HepG2 (cell line): Measurements from ENCODE around the gene TMEM258. TPM values are rescaled to one million over a fixed set of nuclear protein-coding genes. Genes with fewer than 3 reads are reported as not detected.

ENCODE experiments used
- ATAC-seq: fragments of 200-7000 bp; cut with Tn5 transposase; 3 replicates; pipeline ENCODE4 v1.9.1; 2020; ENCODE audit warnings: mild to moderate bottlenecking, moderate library complexity
- BruUV-seq: library from RNA; stranded (reverse); fragments of 400-500 nt; replicated peaks from 2 replicates; lab custom pipeline; 2021; lab: Mats Ljungman, UMichigan
- CTCF ChIA-PET: fragments of 300-600 bp; formaldehyde crosslinking; extraction: SDS; loops from one replicate; lab custom pipeline; 2021; ENCODE audit warnings: low total read pairs, inconsistent platforms, low intra/inter-chr PET ratio; lab: Yijun Ruan, JAX
- POLR2A ChIA-PET: fragments of 350-600 bp; sonication (Branson Sonifier 250); formaldehyde crosslinking; loops from one replicate; lab custom pipeline; 2020; ENCODE audit warnings: antibody characterized with exemption, inconsistent platforms; lab: Yijun Ruan, JAX
- DNase-seq: peaks from one replicate; pipeline ENCODE4 v3.0.0-alpha.2; 2015; ENCODE audit warnings: low spot score
- FAIRE-seq: peaks from 3 replicates; lab custom pipeline; 2011; peaks lifted over from hg19 to GRCh38; lab: Jason Lieb, UNC
- H2AFZ ChIP-seq: one replicate; pipeline ENCODE4 v1.6.1; 2011; ENCODE audit warnings: low read length, inconsistent platforms
- H3K27ac ChIP-seq: fragments of 300-600 bp; 3 replicates; pipeline ENCODE4 v1.8.0; 2011; ENCODE audit warnings: mixed run types, mild to moderate bottlenecking, mixed read lengths, low read length, inconsistent platforms; ENCODE audit not compliant: insufficient read depth; ENCODE audit errors: extremely low read length
- H3K27me3 ChIP-seq, 2 experiments: fragments of 200-600 bp in 1 of 2; 2 replicates in 1 of 2; 3 replicates in 1 of 2; pipeline versions ENCODE4 v1.6.0 to v1.8.0; 2011; ENCODE audit warnings: low read length in 2 of 2, mild to moderate bottlenecking in 2 of 2, moderate library complexity in 2 of 2, inconsistent platforms in 1 of 2; ENCODE audit not compliant: insufficient read depth in 2 of 2, control insufficient read depth in 1 of 2
- H3K36me3 ChIP-seq, 2 experiments: fragments of 200-600 bp in 1 of 2; replicated peaks in 1 of 2; 2 replicates in 1 of 2; 3 replicates in 1 of 2; pipeline versions ENCODE4 v1.5.1 to v1.8.0; 2011; ENCODE audit warnings: low read length in 2 of 2, inconsistent platforms in 1 of 2; ENCODE audit not compliant: insufficient read depth in 2 of 2, control insufficient read depth in 1 of 2
- H3K4me1 ChIP-seq: 2 replicates; pipeline ENCODE4 v1.5.1; 2012; ENCODE audit warnings: low read length, inconsistent platforms; ENCODE audit not compliant: insufficient read depth
- H3K4me2 ChIP-seq: 2 replicates; pipeline ENCODE4 v1.6.0; 2011; ENCODE audit warnings: low read depth, low read length, inconsistent platforms
- H3K4me3 ChIP-seq, 3 experiments: fragments of 200-600 bp in 1 of 3; sonication (generic), shearing (Covaris generic) in 1 of 3; replicated peaks in 1 of 3; 2 replicates each; pipeline ENCODE4 v1.5.1; 2011 to 2016; ENCODE audit warnings: low read length in 3 of 3, inconsistent platforms in 2 of 3, low read depth in 2 of 3, mild to moderate bottlenecking in 2 of 3, control low read depth in 1 of 3, mixed read lengths in 1 of 3; ENCODE audit not compliant: insufficient read depth in 1 of 3
- H3K79me2 ChIP-seq: one replicate; pipeline ENCODE4 v1.6.1; 2011; ENCODE audit warnings: low read length, inconsistent platforms; ENCODE audit not compliant: insufficient read depth
- H3K9ac ChIP-seq: 2 replicates; pipeline ENCODE4 v1.6.0; 2011; ENCODE audit warnings: mild to moderate bottlenecking, low read depth, low read length, inconsistent platforms; ENCODE audit not compliant: insufficient read depth
- H3K9me3 ChIP-seq: 2 replicates; pipeline ENCODE4 v1.5.1; 2012; ENCODE audit warnings: mild to moderate bottlenecking, low read length
- H4K20me1 ChIP-seq: 2 replicates; pipeline ENCODE4 v1.6.0; 2011; ENCODE audit warnings: inconsistent platforms, mild to moderate bottlenecking, low read length, moderate library complexity; ENCODE audit not compliant: insufficient read depth
- DR1 ChIP-seq: sonication (generic); formaldehyde crosslinking; IDR thresholded peaks from 2 replicates; pipeline ENCODE4 v1.8.0; 2021; ENCODE audit warnings: mild to moderate bottlenecking, missing genetic modification reagents, inconsistent platforms
- EEA1 ChIP-seq: sonication (generic); formaldehyde crosslinking; IDR thresholded peaks from 2 replicates; pipeline ENCODE4 v1.5.1; 2020; ENCODE audit warnings: mild to moderate bottlenecking, missing genetic modification reagents, borderline replicate concordance
- HOXA3 ChIP-seq: sonication (generic); formaldehyde crosslinking; IDR thresholded peaks from 2 replicates; pipeline ENCODE4 v1.5.0; 2020; ENCODE audit warnings: missing genetic modification reagents
- KDM2A ChIP-seq: sonication (generic); formaldehyde crosslinking; IDR thresholded peaks from 2 replicates; pipeline ENCODE4 v1.4.0; 2020; ENCODE audit warnings: low read depth, missing genetic modification reagents, borderline replicate concordance
- MBD4 ChIP-seq: IDR thresholded peaks from 2 replicates; pipeline ENCODE4 v1.6.1; 2012; ENCODE audit warnings: low read length, inconsistent platforms, borderline replicate concordance
- MED13 ChIP-seq: sonication (generic); formaldehyde crosslinking; IDR thresholded peaks from 2 replicates; pipeline ENCODE4 v1.5.0; 2020; ENCODE audit warnings: missing genetic modification reagents
- MIER2 ChIP-seq: IDR thresholded peaks from 2 replicates; pipeline ENCODE4 v1.6.1; 2016; ENCODE audit warnings: missing biosample characterization, missing genetic modification reagents
- NCOA5 ChIP-seq: sonication (generic); formaldehyde crosslinking; IDR thresholded peaks from 2 replicates; pipeline ENCODE4 v1.4.0; 2020; ENCODE audit warnings: missing genetic modification reagents
- NFE2 ChIP-seq: sonication (generic); formaldehyde crosslinking; IDR thresholded peaks from 2 replicates; pipeline ENCODE4 v1.4.0; 2020; ENCODE audit warnings: missing genetic modification reagents
- STAT5B ChIP-seq: sonication (generic); formaldehyde crosslinking; IDR thresholded peaks from 2 replicates; pipeline ENCODE4 v1.4.0; 2020; ENCODE audit warnings: missing genetic modification reagents
- ZNF160 ChIP-seq: sonication (generic); formaldehyde crosslinking; IDR thresholded peaks from 2 replicates; pipeline ENCODE4 v1.8.0; 2022; ENCODE audit warnings: mild to moderate bottlenecking, inconsistent platforms, missing genetic modification reagents
- ZNF34 ChIP-seq: sonication (generic); formaldehyde crosslinking; IDR thresholded peaks from 2 replicates; pipeline ENCODE4 v1.4.0; 2020; ENCODE audit warnings: mild to moderate bottlenecking, missing genetic modification reagents, borderline replicate concordance
- ZNF441 ChIP-seq: sonication (generic); formaldehyde crosslinking; IDR thresholded peaks from 2 replicates; pipeline ENCODE4 v1.7.0; 2021; ENCODE audit warnings: missing genetic modification reagents, borderline replicate concordance
- ZNF530 ChIP-seq: sonication (generic); formaldehyde crosslinking; IDR thresholded peaks from 2 replicates; pipeline ENCODE4 v1.5.0; 2020; ENCODE audit warnings: low read depth, mild to moderate bottlenecking, missing genetic modification reagents
- ZNF776 ChIP-seq: sonication (generic); formaldehyde crosslinking; IDR thresholded peaks from 2 replicates; pipeline ENCODE4 v1.4.0; 2020; ENCODE audit warnings: mild to moderate bottlenecking, missing genetic modification reagents
- WGBS: methylation state at CpG from one replicate; pipeline ENCODE4 v1.1.6; 2017; ENCODE audit warnings: low lambda C conversion rate; 5-methylcytosine and 5-hydroxymethylcytosine counted together
- in situ Hi-C: cut with HindIII; loops from 2 replicates; pipeline ENCODE4 v1.10.0; 2017; ENCODE audit warnings: low pct_unique_long_range_greater_than_20kb; ENCODE audit not compliant: extremely low pct_ligation_motif_present
- intact Hi-C: fragments of 100-400 bp; cut with micrococcal nuclease; formaldehyde crosslinking; loops from one replicate; pipeline ENCODE4 v1.10.0; 2022; ENCODE audit not compliant: unreplicated experiment
- polyA plus RNA-seq, 8 experiments: library from polyadenylated mRNA; depleted of rRNA in 3 of 8; stranded (reverse) in 7 of 8; unstranded in 1 of 8; fragments of >200 nt; fragmentation: Illumina TruSeq in 4 of 8; extraction: Trizol in 4 of 8; gene quantifications; 2 replicates each; pipeline versions ENCODE4 v1.2.1 to v1.2.3, GENCODE V29; 2011 to 2016; ENCODE audit warnings: low read depth in 4 of 8, missing spikeins in 1 of 8, mixed read lengths in 1 of 8; ENCODE audit not compliant: insufficient read depth in 1 of 8
- total RNA-seq, 5 experiments: library from RNA; depleted of rRNA; stranded (reverse); fragments of >200 nt; fragmentation: Illumina TruSeq; extraction: Trizol; gene quantifications; 2 replicates each; pipeline ENCODE4 v1.2.3, GENCODE V29; 2016; ENCODE audit warnings: low read depth in 1 of 5
- TF ChIP-seq, protein P1 (sequence below), 2 experiments: sonication (generic) in 1 of 2; formaldehyde crosslinking in 1 of 2; IDR thresholded peaks; 2 replicates each; pipeline versions ENCODE4 v1.4.0 to v1.6.1; 2016 to 2020; ENCODE audit warnings: borderline replicate concordance in 1 of 2, low read depth in 1 of 2, mild to moderate bottlenecking in 1 of 2, missing genetic modification reagents in 1 of 2
- TF ChIP-seq, protein P2 (sequence below): sonication (generic); formaldehyde crosslinking; IDR thresholded peaks from 2 replicates; pipeline ENCODE4 v1.5.0; 2020; ENCODE audit warnings: mild to moderate bottlenecking, missing genetic modification reagents

Gene TMEM258
- total and polyA plus RNA-seq, 2 of the 13 experiments (the other 11 are each of a cell fraction or from before 2014, with no cell fraction given), result 175 to 424 TPM

DNA sequence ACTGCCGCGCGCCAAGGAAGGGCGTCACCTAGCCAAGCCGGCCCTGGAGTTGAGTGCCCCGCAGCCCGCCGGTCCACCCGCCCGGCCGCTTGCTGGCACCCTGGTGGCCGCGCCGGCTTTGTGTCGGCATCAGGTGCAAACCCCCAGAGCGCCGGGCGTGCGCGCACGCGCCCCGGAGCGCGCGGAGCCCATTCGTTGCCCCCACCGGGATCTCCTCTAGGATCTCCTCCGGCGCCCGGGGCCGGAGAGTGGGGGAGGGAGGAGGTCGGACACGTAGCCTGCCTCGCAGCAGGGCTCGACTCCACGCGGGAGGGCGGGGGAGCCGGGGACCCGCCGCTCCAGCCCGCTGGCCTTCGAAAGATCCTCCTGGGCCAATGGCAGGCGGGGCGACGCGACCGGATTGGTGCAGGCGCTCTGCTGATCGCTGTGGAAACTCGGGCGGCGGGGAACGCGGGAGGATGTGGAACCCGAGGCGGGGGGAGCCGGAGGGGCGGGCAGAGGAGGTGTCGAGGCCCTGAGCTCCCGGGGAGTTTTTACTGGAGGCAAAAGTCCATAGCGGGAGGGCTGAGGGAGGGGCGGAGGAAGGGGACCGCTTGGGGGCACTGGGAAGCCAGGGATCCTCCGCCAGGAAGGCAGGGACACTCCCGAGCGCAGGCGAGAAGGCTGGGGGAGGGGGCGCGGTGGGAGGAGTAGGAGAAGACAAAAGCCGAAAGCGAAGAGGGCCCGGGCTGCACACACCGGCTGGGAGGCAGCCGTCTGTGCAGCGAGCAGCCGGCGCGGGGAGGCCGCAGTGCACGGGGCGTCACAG, 35.4 kb upstream of the TMEM258 start, which contains the start of gene FADS2:
TSS of gene FADS2 (plus strand) at position 730 of the 808 bp plus-strand sequence. CDS start 91 bp downstream, outside the sequence.
- DNase-seq, result peak; percentile 55
- FAIRE-seq, result no peak
- POLR2A ChIA-PET, result interaction anchor here (1.9 to 2.8 kb wide), 2 partner anchors 11 to 35 kb away, joined by 6 to 49 read pairs; partner anchors contain the start of genes FADS1, FEN1 and TMEM258
- ATAC-seq, result peak; percentile 79
- WGBS, result 22% methylated on average over 31 of the region's 83 CpGs
- no peak within 1 kb of the TSS for H2AFZ ChIP-seq
- H3K9ac ChIP-seq, result peak within 1 kb of the TSS; percentile 78
- peak within 1 kb of the TSS; percentile 62 to 91 (median 82) for H3K4me3 ChIP-seq
- intact Hi-C loops (no loop called here), in situ Hi-C loops (no loop called here)
- peak within 1 kb of the TSS; percentile 74 for H3K27ac ChIP-seq
- H3K79me2 ChIP-seq, result peaks cover 33% of the 10 kb centered on the region
- H3K4me2 ChIP-seq, result peak within 1 kb of the TSS; percentile 86
- CTCF ChIA-PET, result interaction anchor here (1.8 kb wide), 1 partner anchor 31 kb away, joined by 7 read pairs; no protein-coding TSS in a partner anchor
- no TSS peak for BruUV-seq
- H3K27me3 ChIP-seq, result no peaks in the 10 kb centered on the region
- peaks cover 41% of the 10 kb centered on the region for H3K4me1 ChIP-seq
- H3K9me3 ChIP-seq, result no peaks in the 10 kb centered on the region
- H4K20me1 ChIP-seq, result no peaks in the 10 kb centered on the region
- H3K36me3 ChIP-seq, result no peaks in the 10 kb centered on the region
- TF ChIP-seq, protein P1, sequence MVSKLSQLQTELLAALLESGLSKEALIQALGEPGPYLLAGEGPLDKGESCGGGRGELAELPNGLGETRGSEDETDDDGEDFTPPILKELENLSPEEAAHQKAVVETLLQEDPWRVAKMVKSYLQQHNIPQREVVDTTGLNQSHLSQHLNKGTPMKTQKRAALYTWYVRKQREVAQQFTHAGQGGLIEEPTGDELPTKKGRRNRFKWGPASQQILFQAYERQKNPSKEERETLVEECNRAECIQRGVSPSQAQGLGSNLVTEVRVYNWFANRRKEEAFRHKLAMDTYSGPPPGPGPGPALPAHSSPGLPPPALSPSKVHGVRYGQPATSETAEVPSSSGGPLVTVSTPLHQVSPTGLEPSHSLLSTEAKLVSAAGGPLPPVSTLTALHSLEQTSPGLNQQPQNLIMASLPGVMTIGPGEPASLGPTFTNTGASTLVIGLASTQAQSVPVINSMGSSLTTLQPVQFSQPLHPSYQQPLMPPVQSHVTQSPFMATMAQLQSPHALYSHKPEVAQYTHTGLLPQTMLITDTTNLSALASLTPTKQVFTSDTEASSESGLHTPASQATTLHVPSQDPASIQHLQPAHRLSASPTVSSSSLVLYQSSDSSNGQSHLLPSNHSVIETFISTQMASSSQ (IDR thresholded peaks at IDR 0.05; ENCODE audit: low read depth), result no peak
- TF ChIP-seq, protein P1 (CRISPR knock-in tag; IDR thresholded peaks at IDR 0.05; ENCODE audit: borderline replicate concordance), result peak; percentile 19; the same call in 1 of the 2 replicates
- no peak for TF ChIP-seq ZNF34 (CRISPR knock-in tag)
- no peak for TF ChIP-seq EEA1 (CRISPR knock-in tag)
- TF ChIP-seq KDM2A, result peak; percentile 26; the same call in 1 of the 2 replicates
- TF ChIP-seq ZNF776 (CRISPR knock-in tag), result peak; percentile 14
- no peak for TF ChIP-seq NFE2
- no peak for TF ChIP-seq MIER2
- TF ChIP-seq, protein P2, sequence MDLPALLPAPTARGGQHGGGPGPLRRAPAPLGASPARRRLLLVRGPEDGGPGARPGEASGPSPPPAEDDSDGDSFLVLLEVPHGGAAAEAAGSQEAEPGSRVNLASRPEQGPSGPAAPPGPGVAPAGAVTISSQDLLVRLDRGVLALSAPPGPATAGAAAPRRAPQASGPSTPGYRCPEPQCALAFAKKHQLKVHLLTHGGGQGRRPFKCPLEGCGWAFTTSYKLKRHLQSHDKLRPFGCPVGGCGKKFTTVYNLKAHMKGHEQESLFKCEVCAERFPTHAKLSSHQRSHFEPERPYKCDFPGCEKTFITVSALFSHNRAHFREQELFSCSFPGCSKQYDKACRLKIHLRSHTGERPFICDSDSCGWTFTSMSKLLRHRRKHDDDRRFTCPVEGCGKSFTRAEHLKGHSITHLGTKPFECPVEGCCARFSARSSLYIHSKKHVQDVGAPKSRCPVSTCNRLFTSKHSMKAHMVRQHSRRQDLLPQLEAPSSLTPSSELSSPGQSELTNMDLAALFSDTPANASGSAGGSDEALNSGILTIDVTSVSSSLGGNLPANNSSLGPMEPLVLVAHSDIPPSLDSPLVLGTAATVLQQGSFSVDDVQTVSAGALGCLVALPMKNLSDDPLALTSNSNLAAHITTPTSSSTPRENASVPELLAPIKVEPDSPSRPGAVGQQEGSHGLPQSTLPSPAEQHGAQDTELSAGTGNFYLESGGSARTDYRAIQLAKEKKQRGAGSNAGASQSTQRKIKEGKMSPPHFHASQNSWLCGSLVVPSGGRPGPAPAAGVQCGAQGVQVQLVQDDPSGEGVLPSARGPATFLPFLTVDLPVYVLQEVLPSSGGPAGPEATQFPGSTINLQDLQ, result no peak
- no peak for TF ChIP-seq ZNF441
- peak; percentile 44; the same call in 1 of the 2 replicates for TF ChIP-seq MED13 (CRISPR knock-in tag)
- TF ChIP-seq ZNF160 (CRISPR knock-in tag), result no peak; the same call in 1 of the 2 replicates
- TF ChIP-seq DR1, result peak; percentile 44; the same call in 1 of the 2 replicates
- no peak for TF ChIP-seq MBD4
- peak; percentile 61; the same call in 1 of the 2 replicates for TF ChIP-seq HOXA3 (CRISPR knock-in tag)
- no peak for TF ChIP-seq STAT5B (CRISPR knock-in tag)
- TF ChIP-seq NCOA5 (CRISPR knock-in tag), result no peak
- no peak for TF ChIP-seq ZNF530 (CRISPR knock-in tag)
